CD4-positive, alpha-beta T cell (primary cell): ENCODE measurements around the gene PGBD5. TPM values are rescaled to one million over a fixed set of nuclear protein-coding genes. Genes with fewer than 3 reads are reported as not detected.

Source experiments
- ATAC-seq: fragments of 200-7000 bp; cut with Tn5 transposase; one replicate; pipeline ENCODE4 v1.10.0; 2022; ENCODE audit warnings: mild to moderate bottlenecking; ENCODE audit not compliant: poor library complexity
- CTCF ChIA-PET: fragments of 350-600 bp; sonication (Branson Sonifier 250); formaldehyde crosslinking; loops from one replicate; lab custom pipeline; 2021; ENCODE audit warnings: antibody characterized with exemption, inconsistent platforms; lab: Charles Lee
- POLR2A ChIA-PET: fragments of 350-600 bp; sonication (Branson Sonifier 250); formaldehyde crosslinking; loops from one replicate; lab custom pipeline; 2021; ENCODE audit warnings: antibody characterized with exemption, inconsistent platforms; lab: Charles Lee
- DNase-seq, 14 experiments: peaks; one replicate each; pipeline ENCODE4 v3.0.0-alpha.2; 2013 to 2020; ENCODE audit warnings: mixed read lengths in 2 of 14
- H3K27ac ChIP-seq, 2 donors: one replicate each; pipeline versions ENCODE4 v1.5.1 to v1.7.0; 2013; ENCODE audit warnings: low read length in 2 of 2, low read depth in 1 of 2, mild to moderate bottlenecking in 1 of 2
- H3K27me3 ChIP-seq, 2 experiments: 1 replicate in 1 of 2; 2 replicates in 1 of 2; pipeline versions ENCODE4 v1.6.1 to v1.7.0; 2013; ENCODE audit warnings: low read length in 2 of 2, control low read depth in 1 of 2, mild to moderate bottlenecking in 1 of 2, moderate library complexity in 1 of 2; ENCODE audit not compliant: insufficient read depth in 2 of 2, control insufficient read depth in 1 of 2
- H3K36me3 ChIP-seq: one replicate; pipeline ENCODE4 v1.6.1; 2013; ENCODE audit warnings: low read length, control low read depth; ENCODE audit not compliant: insufficient read depth
- H3K4me1 ChIP-seq: one replicate; pipeline ENCODE4 v1.6.1; 2013; ENCODE audit warnings: low read length, control low read depth; ENCODE audit not compliant: insufficient read depth
- H3K4me3 ChIP-seq: one replicate; pipeline ENCODE4 v1.5.1; 2013; ENCODE audit warnings: mild to moderate bottlenecking, low read length, moderate library complexity
- H3K9me3 ChIP-seq, 2 experiments: 1 replicate in 1 of 2; 2 replicates in 1 of 2; pipeline versions ENCODE4 v1.6.1 to v1.7.0; 2013; ENCODE audit warnings: low read length in 2 of 2, mild to moderate bottlenecking in 2 of 2, control low read depth in 1 of 2, moderate library complexity in 1 of 2; ENCODE audit not compliant: control insufficient read depth in 1 of 2, insufficient read depth in 1 of 2
- H3K27ac Mint-ChIP-seq: one replicate; pipeline ENCODE4 v1.8.0; 2020; ENCODE audit warnings: mixed read lengths
- H3K27me3 Mint-ChIP-seq: one replicate; pipeline ENCODE4 v1.8.0; 2021; ENCODE audit warnings: mixed read lengths
- H3K36me3 Mint-ChIP-seq: one replicate; pipeline ENCODE4 v1.8.0; 2021; ENCODE audit warnings: low read depth, mixed read lengths
- H3K4me1 Mint-ChIP-seq: one replicate; pipeline ENCODE4 v1.8.0; 2021; ENCODE audit warnings: low read depth, mixed read lengths
- H3K4me3 Mint-ChIP-seq: one replicate; pipeline ENCODE4 v1.8.0; 2020; ENCODE audit warnings: mild to moderate bottlenecking, mixed read lengths
- H3K9me3 Mint-ChIP-seq: one replicate; pipeline ENCODE4 v1.8.0; 2020; ENCODE audit warnings: mixed read lengths
- intact Hi-C, 2 experiments: fragments of 100-400 bp; cut with DNase I in 1 of 2; cut with micrococcal nuclease in 1 of 2; formaldehyde crosslinking; loops; one replicate each; pipeline versions ENCODE4 v1.15.1 to v1.9.0; 2023 to 2025; cut with DNase I, micrococcal nuclease
- total RNA-seq, 174 experiments: library from RNA in 2 of 174; stranded (reverse) in 2 of 174; gene quantifications; one replicate each; pipeline ENCODE4 v1.2.3 and lab custom pipeline; 2021 to 2026
- TF ChIP-seq, protein P1 (sequence below): fragments of 200-600 bp; IDR thresholded peaks from one replicate; pipeline ENCODE4 v1.8.0; 2022; ENCODE audit warnings: antibody characterized with exemption, mild to moderate bottlenecking

PGBD5 gene
- total RNA-seq, 2 experiments from 2014 or later = not detected

DNA sequence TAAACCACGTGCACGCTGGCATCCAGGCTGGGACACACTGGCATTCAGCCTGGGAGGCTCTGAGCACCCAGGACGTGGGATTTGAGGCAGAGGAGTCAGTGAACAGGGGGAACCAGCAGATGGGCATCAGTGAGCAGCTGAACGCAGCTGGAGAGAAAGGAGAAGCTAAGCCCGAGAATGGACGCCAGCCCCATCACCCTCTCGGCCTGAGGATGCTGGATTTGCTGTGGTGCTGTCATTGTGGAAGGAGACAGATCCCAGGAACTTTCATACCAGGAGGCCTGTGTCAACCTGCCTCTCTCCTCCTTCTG lies 132.8 kb downstream of the PGBD5 start:
- ChIA-PET CTCF (no interaction called here), POLR2A (no interaction called here)
- Mint-ChIP-seq H3K4me1 (no peaks in the 10 kb centered on the region), H3K4me3 (no peak overlapping the region), H3K27me3 (peaks cover 37% of the 10 kb centered on the region), H3K27ac (no peak overlapping the region), H3K36me3 (no peaks in the 10 kb centered on the region), H3K9me3 (no peaks in the 10 kb centered on the region)
- TF ChIP-seq, protein P1, sequence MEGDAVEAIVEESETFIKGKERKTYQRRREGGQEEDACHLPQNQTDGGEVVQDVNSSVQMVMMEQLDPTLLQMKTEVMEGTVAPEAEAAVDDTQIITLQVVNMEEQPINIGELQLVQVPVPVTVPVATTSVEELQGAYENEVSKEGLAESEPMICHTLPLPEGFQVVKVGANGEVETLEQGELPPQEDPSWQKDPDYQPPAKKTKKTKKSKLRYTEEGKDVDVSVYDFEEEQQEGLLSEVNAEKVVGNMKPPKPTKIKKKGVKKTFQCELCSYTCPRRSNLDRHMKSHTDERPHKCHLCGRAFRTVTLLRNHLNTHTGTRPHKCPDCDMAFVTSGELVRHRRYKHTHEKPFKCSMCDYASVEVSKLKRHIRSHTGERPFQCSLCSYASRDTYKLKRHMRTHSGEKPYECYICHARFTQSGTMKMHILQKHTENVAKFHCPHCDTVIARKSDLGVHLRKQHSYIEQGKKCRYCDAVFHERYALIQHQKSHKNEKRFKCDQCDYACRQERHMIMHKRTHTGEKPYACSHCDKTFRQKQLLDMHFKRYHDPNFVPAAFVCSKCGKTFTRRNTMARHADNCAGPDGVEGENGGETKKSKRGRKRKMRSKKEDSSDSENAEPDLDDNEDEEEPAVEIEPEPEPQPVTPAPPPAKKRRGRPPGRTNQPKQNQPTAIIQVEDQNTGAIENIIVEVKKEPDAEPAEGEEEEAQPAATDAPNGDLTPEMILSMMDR = no peak
- Histone ChIP-seq H3K4me1 (no peaks in the 10 kb centered on the region), H3K27ac (no peak overlapping the region), H3K27me3 (peaks cover 0 to 3% of the 10 kb centered on the region in 2 experiments), H3K36me3 (no peaks in the 10 kb centered on the region), H3K4me3 (no peak overlapping the region), H3K9me3 (no peaks in the 10 kb centered on the region)
- peak in 1 of 14 experiments; percentile 20 for DNase-seq
- no peak for ATAC-seq
- intact Hi-C loops = no loop called here

DNA sequence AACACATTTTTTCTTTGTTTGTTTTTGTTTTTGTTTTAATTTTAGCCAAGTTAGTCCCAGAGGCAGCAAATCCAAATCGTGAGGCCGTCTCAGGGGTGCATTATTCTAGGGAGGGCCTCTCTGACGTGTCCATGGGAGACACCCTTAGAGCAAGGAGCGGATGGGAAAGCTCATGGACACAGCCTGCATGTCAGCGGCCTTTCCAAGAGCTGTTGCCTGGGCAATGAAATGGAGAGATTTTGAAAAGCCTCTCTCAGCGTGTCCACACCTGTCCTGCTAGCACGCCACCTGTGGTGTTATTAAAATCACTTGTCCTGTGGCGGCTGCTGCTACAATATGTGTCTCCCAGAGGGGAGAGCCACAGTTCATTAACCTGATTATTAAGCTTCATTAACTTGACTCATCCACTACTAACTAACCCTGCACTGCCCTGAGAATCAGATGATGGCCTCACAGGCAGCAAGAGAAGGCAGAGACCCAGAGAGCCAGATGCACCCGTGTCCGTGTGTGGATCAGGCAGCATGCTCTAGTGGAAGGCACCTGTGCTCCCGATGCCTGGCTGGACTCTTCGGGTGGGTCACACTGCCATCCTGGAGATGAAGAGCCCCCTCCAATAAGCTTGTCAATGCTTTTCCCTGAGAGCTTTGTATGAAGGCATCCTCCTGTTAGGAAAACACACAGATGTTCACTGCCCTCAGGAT lies 133.3 kb downstream of the PGBD5 start:
- POLR2A ChIA-PET = no interaction called here
- H3K27me3 Mint-ChIP-seq = peaks cover 37% of the 10 kb centered on the region
- no peak overlapping the region for H3K27ac Mint-ChIP-seq

DNA sequence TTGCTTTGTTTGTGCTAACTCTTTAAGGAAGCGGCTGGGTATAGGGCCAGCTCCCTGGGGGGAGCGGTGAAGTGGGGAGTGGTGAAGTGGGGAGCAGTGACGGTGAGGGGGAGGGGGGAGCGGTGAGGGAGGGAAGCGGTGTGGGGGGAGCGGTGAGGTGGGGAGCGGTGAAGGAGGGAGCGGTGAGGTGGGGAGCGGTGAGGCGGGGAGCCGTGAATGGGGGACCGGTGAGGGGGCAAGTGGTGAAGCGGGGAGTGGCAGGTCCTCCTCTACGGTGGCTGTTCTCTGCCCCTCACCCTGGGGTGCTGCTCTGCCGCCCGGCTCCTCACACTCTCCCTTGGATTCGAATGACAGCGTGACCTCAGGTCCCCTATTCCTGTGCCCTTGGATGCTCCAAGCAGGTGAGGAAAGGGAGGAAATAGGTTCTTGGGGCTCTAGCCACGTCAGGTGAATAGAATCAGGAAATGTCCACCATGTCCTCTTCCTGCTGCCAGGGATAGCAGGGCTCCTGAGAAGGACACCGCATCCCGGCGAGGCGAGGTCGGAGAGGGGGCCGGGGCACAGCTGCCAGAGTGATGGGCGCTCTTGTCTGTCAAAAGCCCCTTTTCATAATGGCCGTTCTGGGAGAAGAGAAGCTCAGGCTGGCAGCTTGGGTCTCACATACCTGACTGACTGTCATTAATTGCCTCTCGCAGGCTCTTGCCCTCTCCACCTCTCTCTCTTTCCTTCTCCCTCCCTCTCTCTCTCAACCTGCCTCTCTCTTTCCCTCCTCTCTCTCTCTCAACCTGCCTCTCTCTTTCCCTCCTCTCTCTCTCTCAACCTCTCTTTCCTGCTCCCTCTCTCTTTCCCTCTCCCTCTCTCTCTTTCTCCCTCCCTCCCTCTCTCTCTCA lies 134.2 kb downstream of the PGBD5 start:
- Mint-ChIP-seq H3K9me3 (no peaks in the 10 kb centered on the region), H3K27ac (no peak overlapping the region), H3K27me3 (peaks cover 37% of the 10 kb centered on the region), H3K4me1 (no peaks in the 10 kb centered on the region), H3K4me3 (no peak overlapping the region), H3K36me3 (no peaks in the 10 kb centered on the region)
- DNase-seq (peak in 1 of 14 experiments; percentile 8), ATAC-seq (no peak)
- intact Hi-C loops = no loop called here
- Histone ChIP-seq H3K36me3 (no peaks in the 10 kb centered on the region), H3K9me3 (no peaks in the 10 kb centered on the region), H3K4me1 (no peaks in the 10 kb centered on the region), H3K27ac (no peak overlapping the region), H3K27me3 (peaks cover 0 to 3% of the 10 kb centered on the region in 2 experiments), H3K4me3 (no peak overlapping the region)
- POLR2A ChIA-PET = no interaction called here
- CTCF ChIA-PET = no interaction called here
- TF ChIP-seq, protein P1 = no peak

More for the DNA sequence above, 133.3 kb downstream of the PGBD5 start:
- no peak for ATAC-seq
- H3K4me1 ChIP-seq = no peaks in the 10 kb centered on the region
- H3K4me3 ChIP-seq = no peak overlapping the region
- Mint-ChIP-seq H3K9me3 (no peaks in the 10 kb centered on the region), H3K4me3 (no peak overlapping the region), H3K36me3 (no peaks in the 10 kb centered on the region), H3K4me1 (no peaks in the 10 kb centered on the region)
- CTCF ChIA-PET = no interaction called here
- TF ChIP-seq, protein P1 = no peak
- H3K27ac ChIP-seq = no peak overlapping the region
- peaks cover 0 to 3% of the 10 kb centered on the region in 2 experiments for H3K27me3 ChIP-seq
- no peaks in the 10 kb centered on the region for H3K36me3 ChIP-seq
- no peaks in the 10 kb centered on the region for H3K9me3 ChIP-seq
- intact Hi-C loops = no loop called here
- DNase-seq = peak in 1 of 14 experiments; percentile 21
